Activated T-cell treated with anti-CD3 and anti-CD28 coated beads, Interleukin-2, amount 50 U/mL, for 4 hours (primary cell): Measurements from ENCODE around the gene MACROH2A2. TPM values are rescaled to one million over a fixed set of nuclear protein-coding genes. Genes with fewer than 3 reads are reported as not detected.
"Not testable (repeated sequence)": the region's sequence is repeated elsewhere in the genome, so short reads cannot be mapped to it uniquely, and the experiment has no call there.

ENCODE experiments used
- ATAC-seq, 2 donors: fragments of 200-7000 bp; cut with Tn5 transposase; one replicate each; pipeline ENCODE4 v1.10.0; 2021
- DNase-seq: peaks from one replicate; pipeline ENCODE4 v3.0.0-alpha.2; 2020
- H3K27me3 Mint-ChIP-seq: one replicate; pipeline ENCODE4 v1.8.0; 2021; ENCODE audit warnings: low read depth, mixed read lengths
- H3K36me3 Mint-ChIP-seq: one replicate; pipeline ENCODE4 v1.8.0; 2022; ENCODE audit warnings: mixed read lengths; ENCODE audit not compliant: insufficient read depth
- H3K4me1 Mint-ChIP-seq: one replicate; pipeline ENCODE4 v1.8.0; 2021; ENCODE audit warnings: low read depth, mixed read lengths
- H3K4me3 Mint-ChIP-seq: one replicate; pipeline ENCODE4 v1.8.0; 2021; ENCODE audit warnings: mild to moderate bottlenecking, moderate library complexity, mixed read lengths
- H3K9me3 Mint-ChIP-seq: one replicate; pipeline ENCODE4 v1.8.0; 2021; ENCODE audit warnings: mixed read lengths
- total RNA-seq, 3 donors: library from RNA; stranded (reverse); gene quantifications; one replicate each; pipeline ENCODE4 v1.2.1, GENCODE V29; 2021

Gene MACROH2A2
- total RNA-seq, 3 donors from 2014 or later = 0.76 to 2.0 (median 0.91) TPM

- Mint-ChIP-seq H3K36me3 (peaks cover 67% of the 10 kb centered on the region), H3K27me3 (no peaks in the 10 kb centered on the region), H3K4me1 (peaks cover 14% of the 10 kb centered on the region), H3K9me3 (no peaks in the 10 kb centered on the region), H3K4me3 (no peak overlapping the region)
- no peak for ATAC-seq
- DNase-seq = no peak
Measured at GRCh38 chr10:70155255-70155838, 102.7 kb downstream of the MACROH2A2 start.

GRCh38 chr10:70158113-70158512 is 105.5 kb downstream of the MACROH2A2 start:
- H3K4me3 Mint-ChIP-seq = no peak overlapping the region
- H3K4me1 Mint-ChIP-seq = peaks cover 36% of the 10 kb centered on the region
- ATAC-seq = no peak
- no peaks in the 10 kb centered on the region for H3K27me3 Mint-ChIP-seq
- peaks cover 52% of the 10 kb centered on the region for H3K36me3 Mint-ChIP-seq
- no peak for DNase-seq
- no peaks in the 10 kb centered on the region for H3K9me3 Mint-ChIP-seq

GRCh38 chr10:70159366-70159765 is 106.7 kb downstream of the MACROH2A2 start:
- not testable (repeated sequence) for DNase-seq, H3K27me3 Mint-ChIP-seq, ATAC-seq, H3K9me3 Mint-ChIP-seq, H3K4me3 Mint-ChIP-seq
- Mint-ChIP-seq H3K36me3 (peaks cover 55% of the 10 kb centered on the region), H3K4me1 (peaks cover 49% of the 10 kb centered on the region)

GRCh38 chr10:70160798-70161197 is 108.2 kb downstream of the MACROH2A2 start:
- no peak for DNase-seq
- ATAC-seq = no peak
- no peak overlapping the region for H3K4me3 Mint-ChIP-seq
- peaks cover 44% of the 10 kb centered on the region for H3K36me3 Mint-ChIP-seq
- H3K27me3 Mint-ChIP-seq = no peaks in the 10 kb centered on the region
- H3K4me1 Mint-ChIP-seq = peaks cover 56% of the 10 kb centered on the region
- no peaks in the 10 kb centered on the region for H3K9me3 Mint-ChIP-seq

Other genes with a start within 250 kb of the MACROH2A2 start
- 10 to 100 TPM; 10.5 to 16.9 (median 11.1) TPM for gene AIFM2, start 80.0 kb downstream of the MACROH2A2 start, total RNA-seq
- 10 to 100 TPM; 11.6 to 11.9 (median 11.8) TPM for gene TYSND1, start 93.9 kb downstream of the MACROH2A2 start, total RNA-seq
- 100 to 1,000 TPM; 140 to 147 (median 142) TPM for gene SAR1A, start 117.7 kb downstream of the MACROH2A2 start, total RNA-seq
- gene PPA1, start 180.6 kb downstream of the MACROH2A2 start, total RNA-seq = 100 to 1,000 TPM; 362 to 495 (median 375) TPM
- not detected for gene NPFFR1, start 231.2 kb downstream of the MACROH2A2 start, total RNA-seq